Gastroesophageal sphincter (tissue), 4 donors: ENCODE results near the gene CUBN. TPM values are rescaled to one million over a fixed set of nuclear protein-coding genes. Genes with fewer than 3 reads are reported as not detected.

ENCODE experiments used
- ATAC-seq: fragments of 150-250 bp; one replicate; pipeline ENCODE4 v1.9.1; 2016; ENCODE audit warnings: mild to moderate bottlenecking, moderate library complexity
- H3K27ac ChIP-seq, 4 donors: fragments of 200-600 bp; sonication (generic) in 3 of 4; 1 replicate in 3 of 4; 2 replicates in 1 of 4; pipeline ENCODE4 v1.5.1; 2016 to 2019
- H3K27me3 ChIP-seq: fragments of 200-600 bp; sonication (generic); one replicate; pipeline ENCODE4 v1.5.1; 2019
- H3K36me3 ChIP-seq, 2 donors: fragments of 200-600 bp; sonication (generic); one replicate each; pipeline ENCODE4 v1.5.1; 2019; ENCODE audit warnings: control low read depth in 1 of 2
- H3K4me1 ChIP-seq, 3 donors: fragments of 200-600 bp; sonication (generic); 1 replicate in 2 of 3; 2 replicates in 1 of 3; pipeline ENCODE4 v1.5.1; 2016 to 2019; ENCODE audit warnings: control low read depth in 2 of 3
- H3K4me3 ChIP-seq, 2 donors: fragments of 200-600 bp; sonication (generic); one replicate each; pipeline ENCODE4 v1.5.1; 2019; ENCODE audit warnings: mild to moderate bottlenecking in 1 of 2, moderate library complexity in 1 of 2
- H3K9me3 ChIP-seq, 3 donors: fragments of 200-600 bp; sonication (generic); one replicate each; pipeline ENCODE4 v1.5.1; 2017 to 2019; ENCODE audit warnings: control low read depth in 2 of 3
- CTCF ChIP-seq, 4 experiments: fragments of 200-600 bp in 2 of 4; fragments of 450-650 bp in 2 of 4; sonication (generic) in 1 of 4; IDR thresholded peaks; one replicate each; pipeline ENCODE4 v1.5.1; 2017 to 2019; ENCODE audit warnings: antibody characterized with exemption in 4 of 4, mild to moderate bottlenecking in 2 of 4, moderate library complexity in 2 of 4
- EP300 ChIP-seq: sonication (generic); formaldehyde crosslinking; IDR thresholded peaks from one replicate; pipeline ENCODE4 v1.6.1; 2017; ENCODE audit warnings: antibody characterized with exemption, mild to moderate bottlenecking
- POLR2A ChIP-seq, 2 donors: fragments of 450-650 bp; IDR thresholded peaks; one replicate each; pipeline ENCODE4 v1.6.1; 2017; ENCODE audit warnings: antibody characterized with exemption in 2 of 2, mild to moderate bottlenecking in 2 of 2, moderate library complexity in 1 of 2
- POLR2AphosphoS5 ChIP-seq: sonication (generic); formaldehyde crosslinking; IDR thresholded peaks from one replicate; pipeline ENCODE4 v1.6.1; 2017; ENCODE audit warnings: antibody characterized with exemption
- WGBS, 2 donors: methylation state at CpG; one replicate each; pipeline ENCODE4 v1.1.5; 2018; ENCODE audit warnings: low coverage in 1 of 2; 5-methylcytosine and 5-hydroxymethylcytosine counted together
- total RNA-seq, 4 donors: library from RNA; depleted of rRNA; stranded (reverse); fragments of >200 nt; gene quantifications; one replicate each; pipeline ENCODE4 v1.1.0, GENCODE V29; 2016

CUBN gene
- total RNA-seq, 4 donors from 2014 or later, result 0.37 to 2.8 (median 1.6) TPM

- no peaks in the 10 kb centered on the region for H3K27me3 ChIP-seq
- H3K36me3 ChIP-seq, result no peaks in the 10 kb centered on the region
- H3K4me1 ChIP-seq, result no peaks in the 10 kb centered on the region
- TF ChIP-seq EP300 (no peak), POLR2AphosphoS5 (peak; percentile 37)
- 37 to 43% methylated on average over 2 to 4 of the region's 4 CpGs for WGBS, 2 donors
- H3K4me3 ChIP-seq, result no peak overlapping the region
- ATAC-seq, result peak; percentile 74
- peak overlapping the region in 1 of 4 donors; percentile 29 for H3K27ac ChIP-seq
- H3K9me3 ChIP-seq, result no peaks in the 10 kb centered on the region
Observed at GRCh38 chr10:16933783-16934182, 195.8 kb downstream of the CUBN start.

- Histone ChIP-seq H3K9me3 (no peaks in the 10 kb centered on the region), H3K27me3 (no peaks in the 10 kb centered on the region), H3K4me1 (no peaks in the 10 kb centered on the region), H3K27ac (no peak overlapping the region), H3K36me3 (no peaks in the 10 kb centered on the region), H3K4me3 (no peak overlapping the region)
- no peak for ATAC-seq
- TF ChIP-seq POLR2AphosphoS5 (no peak), POLR2A (IDR thresholded peaks at IDR 0.05) (no peak), EP300 (no peak), CTCF (IDR thresholded peaks at IDR 0.05) (no peak)
- 74 to 76% methylated on average over 4 to 5 of the region's 5 CpGs for WGBS, 2 donors
Observed at GRCh38 chr10:16931930-16932329, 197.7 kb downstream of the CUBN start.

DNA sequence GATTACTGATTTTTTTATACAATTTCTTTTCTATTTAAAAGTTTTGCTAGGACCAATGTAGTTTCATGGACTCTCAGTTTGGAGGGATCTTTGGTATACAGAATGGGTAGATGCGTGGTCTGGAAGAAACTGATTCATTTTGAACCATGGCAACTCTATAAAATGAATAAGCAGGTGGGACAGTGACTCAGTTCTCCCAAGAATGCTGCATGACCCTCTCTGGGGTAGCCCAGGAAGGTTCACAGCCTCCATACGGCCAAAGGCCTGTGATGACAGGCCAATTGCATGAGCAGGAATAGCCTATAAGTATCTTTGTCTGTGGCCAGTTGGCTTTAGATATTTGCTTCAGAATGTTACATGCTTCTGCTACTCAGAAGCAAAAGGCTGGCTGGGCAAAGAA, 199.1 kb downstream of the CUBN start:
- TF ChIP-seq POLR2A (IDR thresholded peaks at IDR 0.05) (no peak), POLR2AphosphoS5 (no peak), EP300 (no peak), CTCF (IDR thresholded peaks at IDR 0.05) (no peak)
- no peaks in the 10 kb centered on the region for H3K4me1 ChIP-seq
- no peak for ATAC-seq
- no peaks in the 10 kb centered on the region for H3K9me3 ChIP-seq
- H3K27ac ChIP-seq, result no peak overlapping the region
- H3K27me3 ChIP-seq, result no peaks in the 10 kb centered on the region
- WGBS, 2 donors, result 80 to 100% methylated on average over 2 of the region's 2 CpGs
- H3K4me3 ChIP-seq, result no peak overlapping the region
- H3K36me3 ChIP-seq, result no peaks in the 10 kb centered on the region

DNA sequence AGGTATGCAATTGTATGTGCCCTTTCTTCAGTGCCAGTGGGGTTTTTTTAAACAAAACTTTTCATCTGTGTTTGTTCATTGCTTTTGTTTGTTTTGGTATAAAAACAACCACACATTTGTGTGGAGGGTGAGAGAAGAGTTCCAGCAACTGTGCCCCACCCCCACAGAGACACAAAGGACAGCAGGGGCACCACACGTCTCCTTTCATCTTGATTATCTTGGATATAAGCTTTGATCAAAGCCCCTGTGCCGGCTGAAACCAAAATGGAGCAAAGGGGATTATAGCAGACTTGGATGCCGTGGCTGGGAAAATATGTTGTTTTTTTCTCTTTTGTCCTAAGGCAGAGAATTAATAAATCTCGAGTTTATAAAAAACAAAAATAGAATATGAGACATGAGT, 200.5 kb downstream of the CUBN start:
- H3K27me3 ChIP-seq, result no peaks in the 10 kb centered on the region
- no peaks in the 10 kb centered on the region for H3K4me1 ChIP-seq
- TF ChIP-seq CTCF (IDR thresholded peaks at IDR 0.05), result no peak
- no peak for TF ChIP-seq POLR2A (IDR thresholded peaks at IDR 0.05)
- TF ChIP-seq POLR2AphosphoS5, result no peak
- TF ChIP-seq EP300, result no peak
- H3K4me3 ChIP-seq, result no peak overlapping the region
- no peaks in the 10 kb centered on the region for H3K9me3 ChIP-seq
- H3K36me3 ChIP-seq, result no peaks in the 10 kb centered on the region
- no peak overlapping the region for H3K27ac ChIP-seq
- ATAC-seq, result no peak
- WGBS, 2 donors, result 65 to 78% methylated on average over 3 to 4 of the region's 4 CpGs

- H3K9me3 ChIP-seq, result no peaks in the 10 kb centered on the region
- no peaks in the 10 kb centered on the region for H3K27me3 ChIP-seq
- no peak overlapping the region for H3K27ac ChIP-seq
- H3K36me3 ChIP-seq, result no peaks in the 10 kb centered on the region
- H3K4me3 ChIP-seq, result no peak overlapping the region
- no peaks in the 10 kb centered on the region for H3K4me1 ChIP-seq
- 44 to 85% methylated on average over 1 to 4 of the region's 4 CpGs for WGBS, 2 donors
- ATAC-seq, result no peak
- TF ChIP-seq POLR2A (IDR thresholded peaks at IDR 0.05) (no peak), POLR2AphosphoS5 (no peak), CTCF (IDR thresholded peaks at IDR 0.05) (no peak), EP300 (no peak)
Observed at GRCh38 chr10:16927546-16927945, 202.1 kb downstream of the CUBN start.
